Stomach (tissue), 4 donors: Measurements from ENCODE around the gene BABAM2.

Source experiments
- EP300 ChIP-seq: sonication (generic); formaldehyde crosslinking; IDR thresholded peaks from one replicate; pipeline ENCODE4 v1.6.1; 2017; ENCODE audit warnings: antibody characterized with exemption
- POLR2A ChIP-seq, 4 donors: fragments of 450-650 bp; IDR thresholded peaks; one replicate each; pipeline ENCODE4 v1.6.1; 2016; ENCODE audit warnings: antibody characterized with exemption in 4 of 4, control low read depth in 2 of 4, mild to moderate bottlenecking in 1 of 4, moderate library complexity in 1 of 4
- POLR2AphosphoS5 ChIP-seq, 3 donors: sonication (generic); formaldehyde crosslinking; IDR thresholded peaks; one replicate each; pipeline ENCODE4 v1.6.1; 2016; ENCODE audit warnings: antibody characterized with exemption in 3 of 3
- TF ChIP-seq, protein P1 (sequence below), 7 experiments: fragments of 450-650 bp in 4 of 7; fragments of 200-600 bp in 3 of 7; sonication (generic) in 3 of 7; IDR thresholded peaks; one replicate each; pipeline ENCODE4 v1.5.1; 2016 to 2019; ENCODE audit warnings: antibody characterized with exemption in 7 of 7, control low read depth in 2 of 7, mild to moderate bottlenecking in 1 of 7

DNA sequence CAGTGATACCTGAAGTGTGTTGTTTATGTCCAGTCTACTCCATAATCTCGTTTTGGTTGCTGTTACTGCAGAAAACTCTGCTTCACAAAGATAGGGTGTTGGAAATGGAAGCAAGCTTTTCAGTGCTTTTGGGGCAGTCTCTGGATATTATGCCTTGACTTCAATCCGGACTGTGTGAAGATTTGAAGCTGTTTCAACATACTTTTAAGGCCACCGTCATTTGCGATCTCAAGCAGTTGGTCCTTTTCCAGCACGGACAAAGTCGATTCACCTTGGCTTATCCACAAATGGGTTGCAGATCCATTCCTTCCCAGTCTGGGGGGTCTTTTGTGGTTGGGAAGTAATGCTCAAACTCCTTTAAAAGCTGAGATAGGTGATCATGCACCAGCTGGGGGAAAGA, 20.8 kb upstream of the BABAM2 start:
- TF ChIP-seq, protein P1, sequence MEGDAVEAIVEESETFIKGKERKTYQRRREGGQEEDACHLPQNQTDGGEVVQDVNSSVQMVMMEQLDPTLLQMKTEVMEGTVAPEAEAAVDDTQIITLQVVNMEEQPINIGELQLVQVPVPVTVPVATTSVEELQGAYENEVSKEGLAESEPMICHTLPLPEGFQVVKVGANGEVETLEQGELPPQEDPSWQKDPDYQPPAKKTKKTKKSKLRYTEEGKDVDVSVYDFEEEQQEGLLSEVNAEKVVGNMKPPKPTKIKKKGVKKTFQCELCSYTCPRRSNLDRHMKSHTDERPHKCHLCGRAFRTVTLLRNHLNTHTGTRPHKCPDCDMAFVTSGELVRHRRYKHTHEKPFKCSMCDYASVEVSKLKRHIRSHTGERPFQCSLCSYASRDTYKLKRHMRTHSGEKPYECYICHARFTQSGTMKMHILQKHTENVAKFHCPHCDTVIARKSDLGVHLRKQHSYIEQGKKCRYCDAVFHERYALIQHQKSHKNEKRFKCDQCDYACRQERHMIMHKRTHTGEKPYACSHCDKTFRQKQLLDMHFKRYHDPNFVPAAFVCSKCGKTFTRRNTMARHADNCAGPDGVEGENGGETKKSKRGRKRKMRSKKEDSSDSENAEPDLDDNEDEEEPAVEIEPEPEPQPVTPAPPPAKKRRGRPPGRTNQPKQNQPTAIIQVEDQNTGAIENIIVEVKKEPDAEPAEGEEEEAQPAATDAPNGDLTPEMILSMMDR (IDR thresholded peaks at IDR 0.05): no peak
- TF ChIP-seq EP300: no peak
- TF ChIP-seq POLR2AphosphoS5 (IDR thresholded peaks at IDR 0.05): no peak
- TF ChIP-seq POLR2A (IDR thresholded peaks at IDR 0.05): no peak
